A549 (cell line): Measurements from ENCODE around the gene ADD3. TPM values are rescaled to one million over a fixed set of nuclear protein-coding genes. Genes with fewer than 3 reads are reported as not detected.

Experiments used
- ATAC-seq, 2 experiments: fragments of 200-7000 bp in 1 of 2; fragments of >200 bp in 1 of 2; cut with Nextera tagmentation in 1 of 2; cut with Tn5 transposase in 1 of 2; 3 replicates each; pipeline versions ENCODE4 v1.8.0 to v1.9.1; 2018 to 2020; ENCODE audit warnings: mild to moderate bottlenecking in 1 of 2, moderate library complexity in 1 of 2
- CTCF ChIA-PET: fragments of 300-600 bp; sonication (Branson Sonifier 250); formaldehyde crosslinking; extraction: SDS; loops from one replicate; lab custom pipeline; 2021; ENCODE audit warnings: antibody characterized with exemption, inconsistent platforms; lab: Yijun Ruan, JAX
- POLR2A ChIA-PET: fragments of 350-600 bp; formaldehyde crosslinking; extraction: SDS; loops from one replicate; lab custom pipeline; 2021; ENCODE audit warnings: antibody characterized with exemption, inconsistent platforms; lab: Yijun Ruan, JAX
- DNase-seq, 2 experiments: peaks; one replicate each; pipeline versions ENCODE4 v3.0.0 to v3.0.0-alpha.2; 2011 to 2016; ENCODE audit warnings: low read depth in 1 of 2, low spot score in 1 of 2
- FAIRE-seq: peaks from 2 replicates; lab custom pipeline; 2011; peaks lifted over from hg19 to GRCh38; lab: Jason Lieb, UNC
- H3K27ac ChIP-seq, 2 experiments: fragments of >200 bp; sonication (Bioruptor Twin); formaldehyde crosslinking; 3 replicates each; pipeline ENCODE4 v1.5.1; 2016 to 2017
- H3K4me1 ChIP-seq: fragments of >200 bp; sonication (Bioruptor Twin); formaldehyde crosslinking; 3 replicates; pipeline ENCODE4 v1.6.1; 2016
- H3K4me2 ChIP-seq: fragments of >200 bp; sonication (Bioruptor Twin); formaldehyde crosslinking; 3 replicates; pipeline ENCODE4 v1.6.1; 2016
- H3K4me3 ChIP-seq: fragments of >200 bp; sonication (Bioruptor Twin); formaldehyde crosslinking; 3 replicates; pipeline ENCODE4 v1.5.1; 2016
- H3K9me3 ChIP-seq: fragments of >200 bp; sonication (Bioruptor Twin); formaldehyde crosslinking; 3 replicates; pipeline ENCODE4 v1.6.1; 2016
- ATOH8 ChIP-seq: fragments of 250-450 bp; sonication (Bioruptor Pico); IDR thresholded peaks from 2 replicates; pipeline ENCODE4 v1.5.0; 2020; ENCODE audit warnings: low read depth, mild to moderate bottlenecking, moderate library complexity
- CBX2 ChIP-seq: fragments of 200-600 bp; sonication (generic); IDR thresholded peaks from 2 replicates; pipeline ENCODE4 v1.6.1; 2016; ENCODE audit warnings: low read depth, mild to moderate bottlenecking, borderline replicate concordance
- CTCF ChIP-seq: fragments of >200 bp; sonication (Bioruptor Twin); formaldehyde crosslinking; IDR thresholded peaks from 3 replicates; pipeline ENCODE4 v1.5.1; 2016
- E2F6 ChIP-seq: IDR thresholded peaks from 2 replicates; pipeline ENCODE4 v1.6.1; 2012; ENCODE audit warnings: low read depth, borderline replicate concordance
- EP300 ChIP-seq, 2 experiments: fragments of >200 bp; sonication (Bioruptor Twin); formaldehyde crosslinking; IDR thresholded peaks; 2 replicates in 1 of 2; 3 replicates in 1 of 2; pipeline ENCODE4 v1.6.1; 2016 to 2017
- ESRRA ChIP-seq: fragments of 150-350 bp; IDR thresholded peaks from 2 replicates; pipeline ENCODE4 v1.6.1; 2014; ENCODE audit warnings: mild to moderate bottlenecking, low read length, borderline replicate concordance
- FOSL2 ChIP-seq, 2 experiments: fragments of 450-650 bp in 1 of 2; fragments of >200 bp in 1 of 2; sonication (Bioruptor Twin) in 1 of 2; formaldehyde crosslinking; IDR thresholded peaks; 2 replicates each; pipeline versions ENCODE4 v1.5.0 to v1.6.1; 2016 to 2020; ENCODE audit warnings: mild to moderate bottlenecking in 1 of 2, moderate library complexity in 1 of 2
- FOXS1 ChIP-seq: fragments of 250-450 bp; sonication (Bioruptor Pico); IDR thresholded peaks from 2 replicates; pipeline ENCODE4 v1.5.0; 2020; ENCODE audit warnings: mild to moderate bottlenecking, moderate library complexity
- JUN ChIP-seq, 2 experiments: fragments of >200 bp; sonication (Bioruptor Twin); formaldehyde crosslinking; IDR thresholded peaks; 2 replicates in 1 of 2; 3 replicates in 1 of 2; pipeline ENCODE4 v1.6.1; 2016 to 2017
- JUNB ChIP-seq: fragments of >200 bp; sonication (Bioruptor Twin); formaldehyde crosslinking; IDR thresholded peaks from 2 replicates; pipeline ENCODE4 v1.6.1; 2016
- KDM5A ChIP-seq: fragments of 200-600 bp; sonication (generic); IDR thresholded peaks from 2 replicates; pipeline ENCODE4 v1.6.1; 2016; ENCODE audit warnings: antibody characterized with exemption, mild to moderate bottlenecking
- MAFK ChIP-seq: fragments of 450-650 bp; IDR thresholded peaks from 2 replicates; pipeline ENCODE4 v1.6.1; 2014; ENCODE audit not compliant: partially characterized antibody
- MAZ ChIP-seq: fragments of 150-350 bp; IDR thresholded peaks from 2 replicates; pipeline ENCODE4 v1.6.1; 2014; ENCODE audit warnings: antibody characterized with exemption, low read depth, low read length, borderline replicate concordance
- NPAS2 ChIP-seq: fragments of 250-450 bp; sonication (Bioruptor Pico); IDR thresholded peaks from 2 replicates; pipeline ENCODE4 v1.8.0; 2022; ENCODE audit warnings: mild to moderate bottlenecking, moderate library complexity, borderline replicate concordance
- PHF8 ChIP-seq: fragments of 200-600 bp; sonication (generic); IDR thresholded peaks from 2 replicates; pipeline ENCODE4 v1.6.1; 2016; ENCODE audit warnings: low read depth, mild to moderate bottlenecking, antibody characterized with exemption, moderate library complexity, borderline replicate concordance
- RARB ChIP-seq: fragments of 250-450 bp; sonication (Bioruptor Pico); IDR thresholded peaks from 2 replicates; pipeline ENCODE4 v1.8.0; 2021; ENCODE audit warnings: mild to moderate bottlenecking, moderate library complexity
- REST ChIP-seq: fragments of 200-600 bp; sonication (generic); IDR thresholded peaks from 2 replicates; pipeline ENCODE4 v1.6.1; 2016; ENCODE audit warnings: antibody characterized with exemption, mild to moderate bottlenecking, moderate library complexity
- RFX5 ChIP-seq: fragments of 450-650 bp; IDR thresholded peaks from 2 replicates; pipeline ENCODE4 v1.7.1; 2014; ENCODE audit warnings: antibody characterized with exemption, mild to moderate bottlenecking, moderate library complexity
- SMC3 ChIP-seq: fragments of >200 bp; sonication (Bioruptor Twin); formaldehyde crosslinking; IDR thresholded peaks from 3 replicates; pipeline ENCODE4 v1.6.1; 2018; ENCODE audit warnings: inconsistent platforms
- SREBF2 ChIP-seq: fragments of 450-650 bp; IDR thresholded peaks from 2 replicates; pipeline ENCODE4 v1.6.1; 2014; ENCODE audit warnings: mild to moderate bottlenecking, moderate library complexity
- ZFP36 ChIP-seq: fragments of 450-650 bp; IDR thresholded peaks from 2 replicates; pipeline ENCODE4 v1.6.1; 2014; ENCODE audit warnings: borderline replicate concordance; ENCODE audit not compliant: partially characterized antibody
- ZSCAN20 ChIP-seq: fragments of 250-450 bp; sonication (Bioruptor Pico); IDR thresholded peaks from 2 replicates; pipeline ENCODE4 v1.8.0; 2022; ENCODE audit warnings: mild to moderate bottlenecking, moderate library complexity
- WGBS: methylation state at CpG from one replicate; pipeline ENCODE4 v1.1.6; 2017; ENCODE audit errors: missing lambda C conversion rate; 5-methylcytosine and 5-hydroxymethylcytosine counted together
- polyA plus RNA-seq, 4 experiments: library from polyadenylated mRNA; depleted of rRNA in 3 of 4; stranded (reverse); fragments of >200 nt; fragmentation: RNase III in 1 of 4; extraction: RNeasy Plus Mini Kit Qiagen cat#74134 plus additional on column Dnase treatment in 1 of 4; gene quantifications; 2 replicates in 3 of 4; 3 replicates in 1 of 4; pipeline ENCODE4 v1.2.3, GENCODE V29; 2011 to 2017

Gene ADD3
- polyA plus RNA-seq, 2 of the 4 experiments (the other 2 are of a cell fraction) = 9.8 to 48.2 TPM

- POLR2A ChIA-PET = no interaction called here
- H3K4me1 ChIP-seq = peaks cover 8% of the 10 kb centered on the region
- no peak overlapping the region for H3K27ac ChIP-seq
- H3K4me2 ChIP-seq = no peak overlapping the region
- FAIRE-seq (no peak), DNase-seq (no peak), ATAC-seq (no peak)
- no peak for TF ChIP-seq MAZ
- no peak for TF ChIP-seq NPAS2 (CRISPR knock-in tag)
- no peak for TF ChIP-seq FOXS1 (CRISPR knock-in tag)
- no peak for TF ChIP-seq ZFP36
- no peak for TF ChIP-seq EP300 (IDR thresholded peaks at IDR 0.05)
- TF ChIP-seq JUN (IDR thresholded peaks at IDR 0.05) = no peak
- TF ChIP-seq SREBF2 = no peak
- TF ChIP-seq FOSL2 (IDR thresholded peaks at IDR 0.05) = no peak
- TF ChIP-seq FOSL2 (CRISPR knock-in tag; IDR thresholded peaks at IDR 0.05) = no peak
- no peak for TF ChIP-seq REST
- no peak for TF ChIP-seq KDM5A
- WGBS = 91% methylated on average over 1 of the region's 1 CpG
- H3K9me3 ChIP-seq = no peaks in the 10 kb centered on the region
- CTCF ChIA-PET = no interaction called here
- H3K4me3 ChIP-seq = no peak overlapping the region
Observed at GRCh38 chr10:110069502-110069982, 61.8 kb downstream of the ADD3 start.

GRCh38 chr10:110073896-110074295, 66.1 kb downstream of the ADD3 start:
- no peak for ATAC-seq
- no peaks in the 10 kb centered on the region for H3K9me3 ChIP-seq
- DNase-seq = no peak
- 67% methylated on average over 2 of the region's 2 CpGs for WGBS
- no peak overlapping the region for H3K4me3 ChIP-seq
- H3K27ac ChIP-seq = no peak overlapping the region
- no peak for FAIRE-seq
- no peak for TF ChIP-seq RARB (CRISPR knock-in tag)
- TF ChIP-seq E2F6 = no peak
- TF ChIP-seq ATOH8 (CRISPR knock-in tag) = no peak
- no peak for TF ChIP-seq ESRRA
- no peak for TF ChIP-seq PHF8
- TF ChIP-seq JUNB = no peak
- no peak for TF ChIP-seq KDM5A
- no peak for TF ChIP-seq ZSCAN20 (CRISPR knock-in tag)
- no peak for TF ChIP-seq MAFK
- no peak for TF ChIP-seq CTCF
- no peak for TF ChIP-seq SMC3
- TF ChIP-seq JUN (IDR thresholded peaks at IDR 0.05) = no peak
- no peak for TF ChIP-seq RFX5
- TF ChIP-seq CBX2 = no peak
- ChIA-PET CTCF (no interaction called here), POLR2A (no interaction called here)
- H3K4me1 ChIP-seq = peaks cover 33% of the 10 kb centered on the region
- H3K4me2 ChIP-seq = no peak overlapping the region
